Measurements from ENCODE around the gene NDP.
"Not testable (repeated sequence)": the region's sequence is repeated elsewhere in the genome, so short reads cannot be mapped to it uniquely, and the experiment has no call there.

Gene NDP

GRCh38 chrX:43970528-43970927 lies 2.7 kb downstream of the NDP start:
- no peak for DNase-seq (ENCODE audit: low spot score)

- DNase-seq (ENCODE audit: low spot score), result no peak
Observed at GRCh38 chrX:43969504-43970501, 3.4 kb downstream of the NDP start.

DNA sequence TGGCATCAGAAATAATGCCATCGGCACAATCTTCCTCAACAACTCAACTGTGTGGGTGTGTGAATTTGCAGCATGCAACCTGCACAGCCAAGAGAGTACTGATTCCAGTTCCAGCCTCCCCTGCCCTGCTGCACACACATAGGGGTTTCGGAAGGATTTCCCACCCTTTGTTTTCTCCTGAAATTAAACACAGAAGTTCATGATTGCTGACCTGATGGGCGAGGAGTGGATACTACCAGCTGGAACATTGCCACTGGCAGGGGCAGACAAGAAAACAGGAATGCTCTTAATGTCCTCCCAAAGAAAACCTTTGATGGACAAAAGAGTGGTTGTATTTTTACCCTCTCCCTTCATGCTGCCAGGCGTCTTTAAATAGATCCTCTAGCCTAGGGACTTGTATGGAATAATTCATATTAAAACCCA lies 4.8 kb downstream of the NDP start:
- DNase-seq (ENCODE audit: low spot score), result no peak

GRCh38 chrX:43964936-43965335 lies 8.3 kb downstream of the NDP start:
- no peak for DNase-seq (ENCODE audit: low spot score)

GRCh38 chrX:43963726-43964125 lies 9.5 kb downstream of the NDP start:
- no peak for DNase-seq (ENCODE audit: low spot score)

- no peak for DNase-seq (ENCODE audit: low spot score)
Observed at GRCh38 chrX:43962636-43963035, 10.6 kb downstream of the NDP start.

DNA sequence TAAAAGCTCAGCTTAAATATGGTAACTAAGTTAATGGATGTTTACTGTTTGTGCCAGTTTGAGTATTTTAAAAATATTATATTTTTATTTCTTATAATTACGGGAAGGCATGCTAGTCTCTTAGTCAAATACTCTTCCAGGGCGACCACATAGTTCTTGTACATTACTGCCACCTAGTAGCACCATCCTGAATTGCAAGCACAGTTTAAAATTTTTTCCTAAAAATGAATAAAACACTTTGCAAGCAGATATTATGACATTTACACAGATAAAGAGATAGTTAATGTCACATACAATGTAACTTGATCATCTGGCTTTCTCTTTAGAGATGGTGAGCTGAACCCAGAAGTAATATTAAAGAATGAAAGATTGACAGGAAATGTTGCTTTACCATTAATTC lies 11.5 kb downstream of the NDP start:
- no peak for DNase-seq (ENCODE audit: low spot score)

GRCh38 chrX:43958529-43958928 lies 14.7 kb downstream of the NDP start:
- DNase-seq (ENCODE audit: low spot score), result peak; percentile 76

DNA sequence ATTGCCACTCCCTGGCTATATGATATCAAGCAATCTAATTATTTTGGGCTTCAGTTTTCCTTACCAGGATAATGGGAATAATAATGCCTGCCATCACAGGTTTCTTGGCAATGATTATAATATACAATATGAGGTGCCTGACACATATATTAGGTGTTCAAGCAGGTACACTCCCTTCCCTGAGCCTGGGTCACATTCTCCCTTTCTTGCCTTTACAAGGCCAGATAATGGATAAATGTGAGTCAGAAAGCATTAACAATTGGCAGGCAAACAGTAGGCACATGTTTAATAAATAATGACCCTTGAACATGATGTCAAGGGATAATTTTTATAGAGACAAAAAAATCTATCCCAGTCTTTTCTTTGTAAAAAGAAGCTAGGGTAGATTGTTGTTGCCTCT lies 17.2 kb downstream of the NDP start:
- DNase-seq (ENCODE audit: low spot score), result no peak

DNA sequence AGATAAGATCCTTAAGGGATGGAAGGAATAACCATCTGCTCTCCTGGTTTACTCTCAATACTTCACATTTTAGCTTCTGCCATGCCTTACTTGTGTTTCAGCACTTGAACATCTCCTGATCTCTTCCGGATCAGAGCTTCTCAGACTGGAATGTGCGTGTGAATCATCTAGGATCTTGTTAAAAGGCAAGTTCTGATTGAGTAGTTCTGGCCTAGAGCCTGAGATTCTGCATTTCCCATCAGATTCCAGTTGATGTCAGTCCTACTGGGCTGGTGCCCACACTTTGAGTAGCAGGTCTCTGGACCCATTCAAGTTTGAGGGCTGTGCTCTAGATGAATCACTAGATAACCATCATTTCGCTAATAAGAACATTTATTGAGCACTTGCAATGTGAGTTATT lies 20.0 kb downstream of the NDP start:
- DNase-seq (ENCODE audit: low spot score), result no peak

DNA sequence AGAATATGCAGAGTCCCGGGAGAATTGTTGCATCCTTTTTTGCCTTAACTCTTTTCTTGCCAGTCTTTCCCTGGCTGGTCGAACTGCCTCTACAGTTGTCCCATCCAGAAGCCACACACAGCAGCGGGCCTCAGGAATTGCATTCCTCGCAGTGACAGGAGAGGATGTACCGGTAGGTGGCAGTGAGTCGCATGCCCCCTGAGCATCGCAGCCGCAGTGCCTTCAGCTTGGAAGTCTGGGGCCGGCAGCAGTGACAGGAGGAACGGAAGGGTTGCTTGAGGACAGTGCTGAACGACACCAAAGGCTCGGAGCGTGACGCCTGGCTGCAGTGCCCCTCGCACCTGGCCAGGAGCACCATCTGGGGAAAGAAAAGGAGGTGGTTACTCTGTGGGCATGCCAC lies 23.5 kb downstream of the NDP start:
- DNase-seq (ENCODE audit: low spot score), result no peak

- DNase-seq (ENCODE audit: low spot score), result no peak
Observed at GRCh38 chrX:43940816-43941474, 32.2 kb downstream of the NDP start.

DNA sequence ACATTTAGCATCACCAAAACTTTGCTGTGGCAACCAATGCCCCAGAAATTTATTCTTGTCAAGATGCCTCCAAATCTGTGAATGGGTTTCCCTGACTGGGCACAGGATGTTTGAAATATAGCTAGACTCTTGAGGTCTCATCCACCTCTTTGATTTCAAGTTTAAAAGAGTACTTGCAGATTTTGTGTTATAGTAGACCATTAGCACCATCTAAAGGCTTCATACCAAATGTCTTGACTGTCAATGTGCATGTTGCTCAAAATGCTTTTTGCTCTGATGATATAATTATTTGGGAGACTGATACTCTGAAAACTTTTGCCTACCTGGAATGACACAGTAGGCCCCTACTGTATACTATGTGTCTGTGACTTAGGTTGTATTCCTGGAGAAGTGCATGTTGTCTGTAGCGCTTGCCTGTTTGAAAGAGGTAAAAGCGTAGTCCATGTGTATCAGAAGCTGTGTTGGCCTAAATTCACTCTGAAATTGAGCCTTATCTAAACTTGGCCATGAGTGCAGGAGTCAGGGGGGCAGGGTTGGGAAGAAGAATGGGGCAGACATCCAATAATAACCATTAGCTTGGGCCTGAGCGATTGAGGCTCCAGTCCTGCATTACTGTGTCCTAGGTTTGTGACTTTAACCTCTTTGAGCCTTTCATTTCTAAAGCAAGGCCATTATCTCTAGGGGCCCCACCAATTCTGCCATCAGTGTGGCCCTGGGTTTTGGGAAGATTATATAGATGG lies 33.8 kb downstream of the NDP start:
- no peak for DNase-seq (ENCODE audit: low spot score)

GRCh38 chrX:43922032-43922431 lies 51.2 kb downstream of the NDP start:
- DNase-seq (ENCODE audit: low spot score), result not testable (repeated sequence)

GRCh38 chrX:43910772-43911171 lies 62.4 kb downstream of the NDP start:
- DNase-seq (ENCODE audit: low spot score), result not testable (repeated sequence)

DNA sequence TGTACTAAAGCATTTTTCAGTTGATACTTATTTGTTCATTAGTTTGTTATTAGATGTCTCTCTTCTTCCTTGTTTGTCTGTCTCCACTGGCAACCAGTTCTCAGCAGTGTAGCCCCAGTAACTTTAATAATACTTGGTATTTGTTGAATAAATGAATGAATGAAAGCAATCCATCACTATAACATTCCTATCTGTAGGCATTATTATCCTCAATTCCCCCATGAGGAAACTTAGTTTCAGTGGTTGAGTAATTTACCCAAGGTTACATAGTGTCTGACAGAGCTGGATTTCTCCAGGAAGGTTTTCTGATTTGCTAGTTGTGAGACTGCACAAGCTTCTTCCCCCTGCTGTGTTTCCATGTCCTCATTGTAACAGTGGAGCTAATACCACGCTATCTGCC lies 63.2 kb downstream of the NDP start:
- DNase-seq (ENCODE audit: low spot score), result no peak

- DNase-seq (ENCODE audit: low spot score), result no peak
Observed at GRCh38 chrX:43909141-43909540, 64.0 kb downstream of the NDP start.

- no peak for DNase-seq (ENCODE audit: low spot score)
Observed at GRCh38 chrX:43899878-43900815, 73.0 kb downstream of the NDP start.
